Measurements from ENCODE around the gene ARHGAP8.

DNA sequence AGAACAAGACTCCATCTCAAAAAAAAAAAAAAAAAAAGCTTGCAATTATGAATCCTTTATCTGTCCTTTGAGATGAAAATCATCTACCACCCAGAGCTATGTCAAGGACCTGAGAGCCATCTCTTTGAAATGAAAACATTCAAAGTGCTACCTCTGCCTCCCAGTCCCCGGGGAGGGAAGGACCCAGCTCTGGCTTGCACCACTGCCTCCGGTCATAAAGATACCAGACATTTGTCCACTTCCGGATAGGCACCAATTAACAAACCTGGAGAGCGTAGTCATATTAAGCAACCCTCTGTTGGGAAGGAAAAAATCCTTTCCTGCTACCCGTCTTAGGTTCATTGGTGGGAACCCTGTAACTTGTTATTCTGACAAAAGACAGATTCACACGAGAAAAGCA lies 98.6 kb downstream of the ARHGAP8 start:
- TF ChIP-seq CTCF (IDR thresholded peaks at IDR 0.05) (no peak), POLR2A (IDR thresholded peaks at IDR 0.05; ENCODE audit: low read length) (no peak), EP300 (IDR thresholded peaks at IDR 0.05) (no peak), RARB (CRISPR knock-in tag; IDR thresholded peaks at IDR 0.05) (no peak), HMGXB4 (CRISPR knock-in tag; IDR thresholded peaks at IDR 0.05; ENCODE audit: borderline replicate concordance) (no peak), KDM5A (IDR thresholded peaks at IDR 0.05) (no peak), PBX3 (IDR thresholded peaks at IDR 0.05) (no peak), MAFK (IDR thresholded peaks at IDR 0.05; ENCODE audit: partially characterized antibody) (no peak), TP53 (CRISPR knock-in tag; IDR thresholded peaks at IDR 0.05) (no peak), ESRRA (IDR thresholded peaks at IDR 0.05; ENCODE audit: borderline replicate concordance, low read length) (no peak)

Measured in A549 (cell line).